GM12891 (cell line): ENCODE results near the gene APBA2.

Experiments used
- DNase-seq: peaks from one replicate; pipeline ENCODE4 v3.0.0; 2011; ENCODE audit warnings: low spot score; ENCODE audit not compliant: insufficient read length
- FAIRE-seq: peaks from 2 replicates; lab custom pipeline; 2011; peaks lifted over from hg19 to GRCh38; lab: Jason Lieb, UNC
- PAX5 ChIP-seq: IDR thresholded peaks from 2 replicates; pipeline ENCODE4 v1.6.1; 2011; ENCODE audit warnings: low read length, moderate library complexity, mild to moderate bottlenecking; ENCODE audit not compliant: insufficient read depth, severe bottlenecking
- POLR2A ChIP-seq: IDR thresholded peaks from 2 replicates; pipeline ENCODE4 v1.6.1; 2011; ENCODE audit warnings: low read depth, low read length, control low read depth
- POLR2AphosphoS5 ChIP-seq: IDR thresholded peaks from 2 replicates; pipeline ENCODE4 v1.6.1; 2011; ENCODE audit warnings: low read depth, low read length, control low read depth
- POU2F2 ChIP-seq: IDR thresholded peaks from 2 replicates; pipeline ENCODE4 v1.6.1; 2011; ENCODE audit warnings: low read depth, mild to moderate bottlenecking, control low read depth, low read length, moderate library complexity
- SPI1 ChIP-seq: IDR thresholded peaks from 2 replicates; pipeline ENCODE4 v1.6.1; 2011; ENCODE audit warnings: low read depth, low read length, control low read depth
- TAF1 ChIP-seq: IDR thresholded peaks from 2 replicates; pipeline ENCODE4 v1.6.1; 2011; ENCODE audit warnings: low read depth, low read length, control low read depth

The APBA2 gene

GRCh38 chr15:28904541-28905315, 19.0 kb downstream of the APBA2 start:
- DNase-seq (no peak), FAIRE-seq (no peak)
- TF ChIP-seq POLR2AphosphoS5: no peak
- no peak for TF ChIP-seq TAF1
- no peak for TF ChIP-seq SPI1

GRCh38 chr15:28907338-28907960, 21.7 kb downstream of the APBA2 start:
- no peak for FAIRE-seq
- no peak for DNase-seq
- TF ChIP-seq POLR2AphosphoS5 (no peak), SPI1 (no peak), PAX5 (no peak), TAF1 (no peak), POLR2A (no peak), POU2F2 (no peak)

GRCh38 chr15:28909958-28910500, 24.3 kb downstream of the APBA2 start:
- TF ChIP-seq POLR2A (no peak), TAF1 (no peak), SPI1 (no peak), POU2F2 (no peak), PAX5 (no peak), POLR2AphosphoS5 (no peak)
- no peak for DNase-seq
- no peak for FAIRE-seq

- FAIRE-seq (no peak), DNase-seq (no peak)
- TF ChIP-seq TAF1: no peak
- TF ChIP-seq POLR2A: no peak
- TF ChIP-seq PAX5: no peak
- no peak for TF ChIP-seq SPI1
- no peak for TF ChIP-seq POU2F2
- no peak for TF ChIP-seq POLR2AphosphoS5
Observed at GRCh38 chr15:28911310-28911931, 25.6 kb downstream of the APBA2 start.

GRCh38 chr15:28912422-28912821, 26.6 kb downstream of the APBA2 start:
- FAIRE-seq (no peak), DNase-seq (no peak)
- TF ChIP-seq POLR2A (no peak), POLR2AphosphoS5 (no peak), PAX5 (no peak), SPI1 (no peak), TAF1 (no peak), POU2F2 (no peak)

GRCh38 chr15:28913171-28913765, 27.5 kb downstream of the APBA2 start:
- no peak for TF ChIP-seq TAF1
- TF ChIP-seq POLR2AphosphoS5: no peak
- no peak for TF ChIP-seq PAX5
- TF ChIP-seq POU2F2: no peak
- no peak for DNase-seq
- no peak for FAIRE-seq

DNA sequence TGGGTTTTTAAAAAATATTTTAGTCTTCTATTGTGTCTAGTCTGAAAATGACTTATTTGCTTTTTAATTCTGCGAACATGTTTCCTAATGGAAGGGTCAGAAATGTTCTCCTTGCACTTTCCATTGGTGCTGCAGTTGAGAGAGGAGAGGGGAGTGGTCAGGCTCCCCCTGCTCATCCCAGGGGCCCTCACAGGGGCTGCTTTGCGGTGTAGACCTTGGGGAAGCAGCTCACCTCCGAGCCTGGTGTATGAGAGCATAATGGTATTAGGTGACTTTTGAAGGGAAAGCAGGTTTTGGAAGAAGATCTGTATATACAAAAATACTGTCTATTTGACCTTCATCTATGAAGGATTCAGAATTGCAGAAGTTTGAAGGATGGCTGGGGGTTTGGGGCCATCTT, 28.3 kb downstream of the APBA2 start:
- FAIRE-seq (no peak), DNase-seq (no peak)
- no peak for TF ChIP-seq SPI1
- TF ChIP-seq POLR2AphosphoS5: no peak
- TF ChIP-seq POLR2A: no peak
- no peak for TF ChIP-seq TAF1
- no peak for TF ChIP-seq POU2F2
- TF ChIP-seq PAX5: no peak

GRCh38 chr15:28914483-28915023, 28.8 kb downstream of the APBA2 start:
- TF ChIP-seq POLR2AphosphoS5: no peak
- no peak for TF ChIP-seq POLR2A
- no peak for DNase-seq
- FAIRE-seq: no peak
